ENCODE results near the gene ENTPD1.

The ENTPD1 gene

GRCh38 chr10:95791425-95791979 lies 35.5 kb downstream of the ENTPD1 start:
- Histone ChIP-seq H3K27ac (replicated peaks; ENCODE audit: low read length) (no peak overlapping the region), H3K4me3 (ENCODE audit: low read length in 2 of 2) (no peak overlapping the region), H4K8ac (ENCODE audit: low read depth, low read length) (no peak overlapping the region), H2BK120ac (ENCODE audit: low read depth, low read length) (no peak overlapping the region), H2BK15ac (ENCODE audit: low read length) (no peak overlapping the region), H2AK5ac (ENCODE audit: low read depth, low read length) (no peak overlapping the region), H3K4me2 (ENCODE audit: insufficient read depth, low read length, poor library complexity, severe bottlenecking) (no peak overlapping the region), H3K4me1 (ENCODE audit: control insufficient read depth in 2 of 2, insufficient read depth in 1 of 2, low read depth in 1 of 2, low read length in 2 of 2) (peaks cover 0 to 7% of the 10 kb centered on the region in 2 donors), H4K91ac (ENCODE audit: low read depth, low read length, poor library complexity) (no peak overlapping the region), H3K14ac (ENCODE audit: low read length) (no peak overlapping the region), H3K9ac (ENCODE audit: low read depth, low read length, poor library complexity) (no peak overlapping the region), H3K23ac (ENCODE audit: low read depth, low read length, poor library complexity) (no peak overlapping the region), H2BK5ac (ENCODE audit: low read length) (no peak overlapping the region), H3K27me3 (ENCODE audit: control insufficient read depth in 3 of 3, insufficient read depth in 3 of 3, low read depth in 1 of 3, low read length in 3 of 3) (no peaks in the 10 kb centered on the region), H2BK12ac (ENCODE audit: low read length) (no peak overlapping the region), H2AFZ (ENCODE audit: low read length) (no peak overlapping the region), H3K9me3 (replicated peaks in 1 of 2; ENCODE audit: control insufficient read depth in 2 of 2, insufficient read depth in 1 of 2, low read depth in 1 of 2, low read length in 2 of 2) (no peaks in the 10 kb centered on the region), H3K18ac (ENCODE audit: low read length) (no peak overlapping the region), H3K36me3 (replicated peaks in 1 of 2; ENCODE audit: control insufficient read depth in 2 of 2, insufficient read depth in 2 of 2, low read length in 2 of 2) (no peaks in the 10 kb centered on the region), H3K79me1 (ENCODE audit: low read depth, low read length) (no peaks in the 10 kb centered on the region), H3K4ac (ENCODE audit: low read length) (no peak overlapping the region)
- DNase-seq (ENCODE audit: low spot score) = no peak
- no CpG with 5 or more reads among the region's 2 CpGs for WGBS, 2 donors (ENCODE audit: extremely low coverage in 2 of 2, insufficient read length in 2 of 2, insufficient replicate concordance in 1 of 2)

- peak overlapping the region; percentile 23 for H3K27ac ChIP-seq (replicated peaks; ENCODE audit: low read length)
- H3K14ac ChIP-seq (ENCODE audit: low read length) = no peak overlapping the region
- no peak for DNase-seq (ENCODE audit: low spot score)
- no peak overlapping the region for H2AK5ac ChIP-seq (ENCODE audit: low read depth, low read length)
- no peaks in the 10 kb centered on the region for H3K27me3 ChIP-seq (ENCODE audit: control insufficient read depth in 3 of 3, insufficient read depth in 3 of 3, low read depth in 1 of 3, low read length in 3 of 3)
- H3K4ac ChIP-seq (ENCODE audit: low read length) = no peak overlapping the region
- H4K8ac ChIP-seq (ENCODE audit: low read depth, low read length) = no peak overlapping the region
- no peak overlapping the region for H4K91ac ChIP-seq (ENCODE audit: low read depth, low read length, poor library complexity)
- H3K18ac ChIP-seq (ENCODE audit: low read length) = no peak overlapping the region
- H2BK15ac ChIP-seq (ENCODE audit: low read length) = no peak overlapping the region
- H2BK12ac ChIP-seq (ENCODE audit: low read length) = no peak overlapping the region
- no peak overlapping the region for H2AFZ ChIP-seq (ENCODE audit: low read length)
- H3K9me3 ChIP-seq (replicated peaks in 1 of 2; ENCODE audit: control insufficient read depth in 2 of 2, insufficient read depth in 1 of 2, low read depth in 1 of 2, low read length in 2 of 2) = no peaks in the 10 kb centered on the region
- WGBS, 2 donors (ENCODE audit: extremely low coverage in 2 of 2, insufficient read length in 2 of 2, insufficient replicate concordance in 1 of 2) = no CpG with 5 or more reads among the region's 2 CpGs
- no peaks in the 10 kb centered on the region for H3K79me1 ChIP-seq (ENCODE audit: low read depth, low read length)
- H2BK5ac ChIP-seq (ENCODE audit: low read length) = no peak overlapping the region
- peaks cover 0 to 7% of the 10 kb centered on the region in 2 donors for H3K4me1 ChIP-seq (ENCODE audit: control insufficient read depth in 2 of 2, insufficient read depth in 1 of 2, low read depth in 1 of 2, low read length in 2 of 2)
- H3K9ac ChIP-seq (ENCODE audit: low read depth, low read length, poor library complexity) = no peak overlapping the region
- no peak overlapping the region for H3K23ac ChIP-seq (ENCODE audit: low read depth, low read length, poor library complexity)
- H3K4me2 ChIP-seq (ENCODE audit: insufficient read depth, low read length, poor library complexity, severe bottlenecking) = no peak overlapping the region
- no peaks in the 10 kb centered on the region for H3K36me3 ChIP-seq (replicated peaks in 1 of 2; ENCODE audit: control insufficient read depth in 2 of 2, insufficient read depth in 2 of 2, low read length in 2 of 2)
- H3K4me3 ChIP-seq (ENCODE audit: low read length in 2 of 2) = no peak overlapping the region
- no peak overlapping the region for H2BK120ac ChIP-seq (ENCODE audit: low read depth, low read length)
These were observed 36.3 kb downstream of the ENTPD1 start for GRCh38 chr10:95792211-95792780.

GRCh38 chr10:95792874-95793285 lies 36.9 kb downstream of the ENTPD1 start:
- no CpG with 5 or more reads among the region's 4 CpGs for WGBS, 2 donors (ENCODE audit: extremely low coverage in 2 of 2, insufficient read length in 2 of 2, insufficient replicate concordance in 1 of 2)
- Histone ChIP-seq H4K91ac (ENCODE audit: low read depth, low read length, poor library complexity) (no peak overlapping the region), H2BK120ac (ENCODE audit: low read depth, low read length) (no peak overlapping the region), H3K4ac (ENCODE audit: low read length) (no peak overlapping the region), H3K23ac (ENCODE audit: low read depth, low read length, poor library complexity) (no peak overlapping the region), H2BK12ac (ENCODE audit: low read length) (no peak overlapping the region), H2BK5ac (ENCODE audit: low read length) (no peak overlapping the region), H2AK5ac (ENCODE audit: low read depth, low read length) (no peak overlapping the region), H3K36me3 (replicated peaks in 1 of 2; ENCODE audit: control insufficient read depth in 2 of 2, insufficient read depth in 2 of 2, low read length in 2 of 2) (no peaks in the 10 kb centered on the region), H3K9ac (ENCODE audit: low read depth, low read length, poor library complexity) (no peak overlapping the region), H3K79me1 (ENCODE audit: low read depth, low read length) (no peaks in the 10 kb centered on the region), H3K27ac (replicated peaks; ENCODE audit: low read length) (peak overlapping the region; percentile 23), H3K4me3 (ENCODE audit: low read length in 2 of 2) (no peak overlapping the region), H3K4me2 (ENCODE audit: insufficient read depth, low read length, poor library complexity, severe bottlenecking) (no peak overlapping the region), H4K8ac (ENCODE audit: low read depth, low read length) (no peak overlapping the region), H2AFZ (ENCODE audit: low read length) (no peak overlapping the region), H3K14ac (ENCODE audit: low read length) (no peak overlapping the region), H3K9me3 (replicated peaks in 1 of 2; ENCODE audit: control insufficient read depth in 2 of 2, insufficient read depth in 1 of 2, low read depth in 1 of 2, low read length in 2 of 2) (no peaks in the 10 kb centered on the region), H3K27me3 (ENCODE audit: control insufficient read depth in 3 of 3, insufficient read depth in 3 of 3, low read depth in 1 of 3, low read length in 3 of 3) (no peaks in the 10 kb centered on the region), H3K18ac (ENCODE audit: low read length) (peak overlapping the region; percentile 8), H3K4me1 (ENCODE audit: control insufficient read depth in 2 of 2, insufficient read depth in 1 of 2, low read depth in 1 of 2, low read length in 2 of 2) (peaks cover 0 to 7% of the 10 kb centered on the region in 2 donors), H2BK15ac (ENCODE audit: low read length) (no peak overlapping the region)
- DNase-seq (ENCODE audit: low spot score) = no peak

- H2BK120ac ChIP-seq (ENCODE audit: low read depth, low read length) = no peak overlapping the region
- H2BK15ac ChIP-seq (ENCODE audit: low read length) = no peak overlapping the region
- no peaks in the 10 kb centered on the region for H3K9me3 ChIP-seq (replicated peaks in 1 of 2; ENCODE audit: control insufficient read depth in 2 of 2, insufficient read depth in 1 of 2, low read depth in 1 of 2, low read length in 2 of 2)
- no peak overlapping the region for H3K4ac ChIP-seq (ENCODE audit: low read length)
- peaks cover 0 to 7% of the 10 kb centered on the region in 2 donors for H3K4me1 ChIP-seq (ENCODE audit: control insufficient read depth in 2 of 2, insufficient read depth in 1 of 2, low read depth in 1 of 2, low read length in 2 of 2)
- no peak overlapping the region for H2BK5ac ChIP-seq (ENCODE audit: low read length)
- no peak overlapping the region for H3K14ac ChIP-seq (ENCODE audit: low read length)
- H3K79me1 ChIP-seq (ENCODE audit: low read depth, low read length) = no peaks in the 10 kb centered on the region
- no peak overlapping the region for H4K8ac ChIP-seq (ENCODE audit: low read depth, low read length)
- no peaks in the 10 kb centered on the region for H3K36me3 ChIP-seq (replicated peaks in 1 of 2; ENCODE audit: control insufficient read depth in 2 of 2, insufficient read depth in 2 of 2, low read length in 2 of 2)
- no peak overlapping the region for H3K4me2 ChIP-seq (ENCODE audit: insufficient read depth, low read length, poor library complexity, severe bottlenecking)
- H2BK12ac ChIP-seq (ENCODE audit: low read length) = no peak overlapping the region
- DNase-seq (ENCODE audit: low spot score) = no peak
- no peak overlapping the region for H2AK5ac ChIP-seq (ENCODE audit: low read depth, low read length)
- H3K27ac ChIP-seq (replicated peaks; ENCODE audit: low read length) = peak overlapping the region; percentile 28
- WGBS, 2 donors (ENCODE audit: extremely low coverage in 2 of 2, insufficient read length in 2 of 2, insufficient replicate concordance in 1 of 2) = no CpG with 5 or more reads among the region's 2 CpGs
- no peaks in the 10 kb centered on the region for H3K27me3 ChIP-seq (ENCODE audit: control insufficient read depth in 3 of 3, insufficient read depth in 3 of 3, low read depth in 1 of 3, low read length in 3 of 3)
- no peak overlapping the region for H3K9ac ChIP-seq (ENCODE audit: low read depth, low read length, poor library complexity)
- no peak overlapping the region for H3K18ac ChIP-seq (ENCODE audit: low read length)
- no peak overlapping the region for H2AFZ ChIP-seq (ENCODE audit: low read length)
- no peak overlapping the region for H3K23ac ChIP-seq (ENCODE audit: low read depth, low read length, poor library complexity)
- no peak overlapping the region for H3K4me3 ChIP-seq (ENCODE audit: low read length in 2 of 2)
- no peak overlapping the region for H4K91ac ChIP-seq (ENCODE audit: low read depth, low read length, poor library complexity)
These were observed 37.6 kb downstream of the ENTPD1 start for GRCh38 chr10:95793401-95794045.
